Head of caudate nucleus (tissue), 42 donors: ENCODE measurements around the gene CHRD.
A peak's percentile ranks its signal among the peaks of the same experiment; 100 is the strongest.
"Not testable (repeated sequence)": the region's sequence is repeated elsewhere in the genome, so short reads cannot be mapped to it uniquely, and the experiment has no call there.

Experiments
- DNase-seq, 42 donors: peaks; one replicate each; pipeline versions ENCODE4 v3.0.0 to v3.0.0-alpha.2; 2020 to 2021; ENCODE audit warnings: mixed read lengths in 7 of 42
- intact Hi-C: fragments of 100-400 bp; cut with DNase I; formaldehyde crosslinking; loops from one replicate; pipeline ENCODE4 v1.15.0; 2022

The CHRD gene

GRCh38 chr3:184379358-184380184 is at the start of gene CHRD:
CHRD (plus strand) TSS chr3:184380054; CDS start chr3:184380319, 265 bp downstream.
- intact Hi-C loops, result loop anchor here (10.0 kb wide), 1 partner anchor 135 kb away; no protein-coding TSS in a partner anchor
- DNase-seq, result peak in 1 of 42 donors; percentile 20

DNA sequence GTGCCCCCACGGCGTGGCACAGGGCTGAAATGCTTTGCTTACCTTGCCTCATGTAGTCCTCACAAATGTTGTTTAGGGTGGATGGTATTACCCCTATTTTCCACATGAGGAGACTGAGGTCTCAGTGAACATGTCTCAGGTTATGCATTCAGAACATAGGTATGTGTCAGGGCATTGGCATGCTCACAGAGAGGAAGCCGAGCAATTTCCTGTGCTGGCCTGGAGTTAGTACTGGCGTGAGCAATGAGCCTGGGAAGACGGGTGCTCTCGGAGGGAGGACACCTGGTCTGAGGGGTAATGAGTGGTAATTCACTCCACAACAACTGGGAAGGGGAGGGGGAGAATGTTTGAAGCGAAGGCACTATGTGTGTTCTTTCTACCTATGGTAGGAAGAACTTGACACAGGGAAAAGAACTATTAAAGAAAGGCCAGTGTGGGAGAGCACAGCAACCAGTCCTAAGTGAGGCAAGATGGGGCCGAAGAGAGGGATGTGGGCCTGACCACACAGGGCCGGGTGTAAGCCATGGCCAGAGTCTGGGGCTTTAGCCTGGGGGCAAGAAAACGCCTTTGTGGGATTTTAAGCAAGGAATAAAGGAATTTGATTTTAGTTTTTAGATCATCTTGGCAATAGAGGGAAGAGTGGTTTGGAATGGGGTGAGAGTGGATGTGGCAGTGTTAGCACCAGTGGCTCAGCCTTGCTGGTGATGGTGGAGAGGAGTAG is 47.3 kb upstream of the CHRD start:
- intact Hi-C loops, result no loop called here
- DNase-seq, result no peak

GRCh38 chr3:184333190-184333589 is 46.7 kb upstream of the CHRD start:
- DNase-seq, result no peak
- intact Hi-C loops, result no loop called here

- no peak for DNase-seq
- intact Hi-C loops, result no loop called here
Measured at GRCh38 chr3:184333700-184334099, 46.2 kb upstream of the CHRD start.

DNA sequence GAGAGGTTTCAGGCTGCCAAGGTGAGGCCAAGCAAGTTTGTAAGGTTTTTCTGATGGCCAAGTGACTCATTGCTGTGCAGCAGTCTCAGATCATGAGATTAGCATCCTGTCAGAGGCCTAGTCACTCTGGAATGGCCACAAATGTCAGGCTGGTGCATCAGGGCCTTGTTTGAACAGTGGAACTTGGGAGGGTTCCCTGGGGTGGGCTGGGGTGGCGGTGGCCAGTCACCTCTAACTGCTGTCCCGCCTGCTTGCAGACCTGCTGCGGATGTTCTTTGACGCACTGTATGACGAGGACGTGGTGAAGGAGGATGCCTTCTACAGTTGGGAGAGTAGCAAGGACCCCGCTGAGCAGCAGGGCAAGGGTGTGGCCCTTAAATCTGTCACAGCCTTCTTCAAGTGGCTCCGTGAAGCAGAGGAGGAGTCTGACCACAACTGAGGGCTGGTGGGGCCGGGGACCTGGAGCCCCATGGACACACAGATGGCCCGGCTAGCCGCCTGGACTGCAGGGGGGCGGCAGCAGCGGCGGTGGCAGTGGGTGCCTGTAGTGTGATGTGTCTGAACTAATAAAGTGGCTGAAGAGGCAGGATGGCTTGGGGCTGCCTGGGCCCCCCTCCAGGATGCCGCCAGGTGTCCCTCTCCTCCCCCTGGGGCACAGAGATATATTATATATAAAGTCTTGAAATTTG is 45.2 kb upstream of the CHRD start:
- intact Hi-C loops, result no loop called here

GRCh38 chr3:184335291-184335660 is 44.6 kb upstream of the CHRD start:
- no peak for DNase-seq
- intact Hi-C loops, result no loop called here

More for the DNA sequence above, 45.2 kb upstream of the CHRD start:
- no peak for DNase-seq

GRCh38 chr3:184335661-184336546 is 44.0 kb upstream of the CHRD start:
- intact Hi-C loops, result no loop called here
- DNase-seq, result peak; percentile 75 to 97 (median 94)

DNA sequence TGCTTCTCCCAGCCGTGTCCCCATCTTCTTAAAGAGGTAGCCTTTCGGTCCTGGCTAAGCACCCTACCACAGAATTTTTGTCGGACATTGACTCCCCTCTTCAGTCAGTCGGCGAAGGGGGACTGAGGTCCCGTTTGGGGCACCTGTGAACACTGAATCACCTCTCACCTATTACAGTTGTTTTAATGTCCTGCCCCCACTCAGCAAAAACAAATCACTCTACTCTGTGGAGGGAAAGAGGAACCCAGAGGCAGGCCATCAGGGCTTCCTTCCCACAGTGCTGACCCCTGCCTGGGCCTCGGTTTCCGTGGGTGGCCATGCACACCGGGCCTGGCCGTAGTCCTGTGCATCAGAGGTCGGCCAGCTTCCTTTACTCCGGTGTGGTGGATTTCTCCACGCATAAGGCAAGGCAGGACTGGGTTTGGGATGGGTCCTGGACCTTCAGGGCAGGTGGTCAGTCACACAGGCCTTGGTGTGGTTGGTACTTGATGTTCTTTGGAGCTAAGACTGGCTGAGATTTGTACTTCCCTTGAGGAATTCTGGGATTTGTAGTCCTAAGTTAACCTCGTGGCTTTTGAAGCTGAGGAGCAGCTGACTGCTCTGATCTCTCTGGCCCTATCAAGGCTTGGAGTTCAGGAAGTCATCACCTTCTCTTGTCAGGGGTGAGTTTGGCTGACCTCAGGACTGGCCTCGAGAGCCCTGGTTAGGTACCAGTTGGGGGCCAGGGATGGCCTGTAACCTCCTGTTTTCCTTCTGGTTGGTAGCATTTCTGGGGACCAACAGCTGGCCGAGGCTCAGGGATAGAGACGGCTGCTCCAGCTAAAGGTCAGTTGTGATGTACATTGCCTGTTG is 43.1 kb upstream of the CHRD start:
- intact Hi-C loops, result no loop called here
- DNase-seq, result peak in 22 of 42 donors; percentile 40 to 77 (median 60)

DNA sequence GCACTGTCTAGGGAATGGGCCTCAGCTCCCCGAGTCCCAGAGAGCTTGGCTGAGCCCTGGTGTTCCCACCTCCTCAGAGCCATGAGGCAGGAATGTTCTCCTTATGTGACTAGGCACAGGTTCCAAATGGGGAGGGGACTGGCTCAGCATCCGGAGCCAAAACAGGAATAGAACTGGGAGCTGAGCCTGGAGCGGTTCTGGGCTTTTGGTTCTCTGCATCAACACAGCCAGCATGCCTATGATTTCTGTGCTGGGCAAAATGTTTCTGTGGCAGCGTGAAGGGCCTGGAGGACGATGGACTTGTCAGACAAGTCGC is 42.5 kb upstream of the CHRD start, which contains the start of gene FAM131A:
TSS of gene FAM131A (plus strand) at position 202 of the 316 bp plus-strand sequence. CDS start at position 233, 31 bp downstream.
- intact Hi-C loops, result no loop called here
- DNase-seq, result peak in 32 of 42 donors; percentile 32 to 84 (median 63)

DNA sequence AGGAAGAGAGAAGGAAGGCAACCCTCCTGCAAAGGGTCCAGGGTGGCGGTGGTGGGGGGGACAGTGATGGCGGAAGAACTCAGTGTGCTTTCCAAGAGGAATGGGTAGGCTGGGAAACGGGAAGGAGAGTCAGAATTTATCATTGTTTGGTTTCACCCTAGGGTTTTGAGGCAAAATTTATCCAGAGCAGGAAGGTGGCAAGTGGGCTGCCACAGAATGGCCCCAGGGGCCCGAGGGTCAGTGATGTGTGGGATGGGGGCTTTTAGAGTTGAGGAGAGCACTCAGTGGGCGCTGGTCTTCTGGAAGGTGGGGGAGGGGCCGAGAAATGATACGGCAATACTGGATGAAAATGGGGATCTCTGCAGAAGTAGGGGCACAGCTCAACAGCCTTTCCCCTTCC is 41.9 kb upstream of the CHRD start:
- no peak for DNase-seq
- intact Hi-C loops, result no loop called here

- DNase-seq, result peak; percentile 73 to 96 (median 90)
- intact Hi-C loops, result no loop called here
Measured at GRCh38 chr3:184338511-184338945, 41.3 kb upstream of the CHRD start.

DNA sequence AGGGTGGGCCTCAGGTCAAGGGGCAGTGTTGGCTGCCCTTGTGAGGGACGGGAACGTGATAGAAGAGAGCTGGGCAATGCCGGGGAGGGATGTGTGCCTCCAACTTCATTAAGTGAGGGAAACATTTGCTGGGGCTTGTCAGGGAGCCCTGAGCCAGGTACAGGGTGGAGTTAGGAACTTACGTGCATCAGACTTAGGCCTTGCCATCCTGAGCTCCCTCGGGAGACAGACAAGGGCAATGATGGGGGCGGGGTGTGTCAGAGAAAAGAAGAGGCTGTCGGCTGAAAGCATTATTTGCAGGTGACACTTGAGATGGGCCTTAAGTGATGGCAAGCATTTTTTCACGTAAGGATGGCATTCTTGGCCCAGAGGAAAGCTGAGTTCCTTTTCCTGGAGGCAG is 40.9 kb upstream of the CHRD start:
- intact Hi-C loops, result no loop called here
- DNase-seq, result peak in 7 of 42 donors; percentile 37 to 64 (median 42)

GRCh38 chr3:184339451-184340135 is 40.3 kb upstream of the CHRD start:
- peak in 16 of 42 donors; percentile 28 to 67 (median 52) for DNase-seq
- intact Hi-C loops, result not testable (repeated sequence)

DNA sequence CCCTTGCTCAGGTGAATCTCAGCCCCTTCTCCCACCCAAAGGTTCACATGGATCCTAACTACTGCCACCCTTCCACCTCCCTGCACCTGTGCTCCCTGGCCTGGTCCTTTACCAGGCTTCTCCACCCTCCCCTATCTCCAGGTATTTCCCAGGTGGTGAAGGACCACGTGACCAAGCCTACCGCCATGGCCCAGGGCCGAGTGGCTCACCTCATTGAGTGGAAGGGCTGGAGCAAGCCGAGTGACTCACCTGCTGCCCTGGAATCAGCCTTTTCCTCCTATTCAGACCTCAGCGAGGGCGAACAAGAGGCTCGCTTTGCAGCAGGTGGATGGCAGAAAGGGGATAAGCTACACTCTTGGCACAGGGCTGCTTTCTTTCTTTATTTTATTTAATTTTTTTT is 37.9 kb upstream of the CHRD start:
- intact Hi-C loops, result no loop called here
- no peak for DNase-seq

- DNase-seq, result no peak
Measured at GRCh38 chr3:184343200-184343876, 36.5 kb upstream of the CHRD start.

DNA sequence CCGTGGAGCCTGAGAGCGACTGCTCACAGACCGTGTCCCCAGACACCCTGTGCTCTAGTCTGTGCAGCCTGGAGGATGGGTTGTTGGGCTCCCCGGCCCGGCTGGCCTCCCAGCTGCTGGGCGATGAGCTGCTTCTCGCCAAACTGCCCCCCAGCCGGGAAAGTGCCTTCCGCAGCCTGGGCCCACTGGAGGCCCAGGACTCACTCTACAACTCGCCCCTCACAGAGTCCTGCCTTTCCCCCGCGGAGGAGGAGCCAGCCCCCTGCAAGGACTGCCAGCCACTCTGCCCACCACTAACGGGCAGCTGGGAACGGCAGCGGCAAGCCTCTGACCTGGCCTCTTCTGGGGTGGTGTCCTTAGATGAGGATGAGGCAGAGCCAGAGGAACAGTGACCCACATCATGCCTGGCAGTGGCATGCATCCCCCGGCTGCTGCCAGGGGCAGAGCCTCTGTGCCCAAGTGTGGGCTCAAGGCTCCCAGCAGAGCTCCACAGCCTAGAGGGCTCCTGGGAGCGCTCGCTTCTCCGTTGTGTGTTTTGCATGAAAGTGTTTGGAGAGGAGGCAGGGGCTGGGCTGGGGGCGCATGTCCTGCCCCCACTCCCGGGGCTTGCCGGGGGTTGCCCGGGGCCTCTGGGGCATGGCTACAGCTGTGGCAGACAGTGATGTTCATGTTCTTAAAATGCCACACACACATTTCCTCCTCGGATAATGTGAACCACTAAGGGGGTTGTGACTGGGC is 35.1 kb upstream of the CHRD start:
- intact Hi-C loops, result no loop called here
- peak in 1 of 42 donors; percentile 16 for DNase-seq

More at GRCh38 chr3:184343200-184343876, 36.5 kb upstream of the CHRD start:
- intact Hi-C loops, result no loop called here
